PC-9 (cell line): ENCODE results near the gene SPIN1. TPM values are rescaled to one million over a fixed set of nuclear protein-coding genes. Genes with fewer than 3 reads are reported as not detected.

Experiments used
- BruUV-seq: library from RNA; stranded (reverse); fragments of 400-500 nt; replicated peaks from 2 replicates; lab custom pipeline; 2021; lab: Mats Ljungman, UMichigan
- CTCF ChIA-PET: fragments of 300-600 bp; sonication (Branson Sonifier 250); formaldehyde crosslinking; loops from one replicate; lab custom pipeline; 2022; ENCODE audit warnings: antibody characterized with exemption; lab: Charles Lee
- POLR2A ChIA-PET: fragments of 300-600 bp; sonication (Branson Sonifier 250); formaldehyde crosslinking; loops from one replicate; lab custom pipeline; 2022; ENCODE audit warnings: antibody characterized with exemption; ENCODE audit not compliant: unreplicated experiment; lab: Charles Lee
- DNase-seq, 2 experiments: peaks; one replicate each; pipeline versions ENCODE4 v3.0.0 to v3.0.0-alpha.2; 2015 to 2022; ENCODE audit warnings: mixed read lengths in 1 of 2
- H2AFZ ChIP-seq: fragments of 200-600 bp; sonication (generic); 2 replicates; pipeline ENCODE4 v1.8.1; 2017; ENCODE audit warnings: antibody characterized with exemption
- H3F3A ChIP-seq: fragments of 200-600 bp; sonication (generic); 2 replicates; pipeline ENCODE4 v1.8.1; 2017; ENCODE audit warnings: antibody characterized with exemption, mild to moderate bottlenecking, low read depth; ENCODE audit not compliant: insufficient read depth
- H3K27ac ChIP-seq: fragments of 200-600 bp; sonication (generic); 2 replicates; pipeline ENCODE4 v1.6.1; 2016; ENCODE audit warnings: mixed run types
- H3K27me3 ChIP-seq: fragments of 200-600 bp; sonication (generic); 2 replicates; pipeline ENCODE4 v1.6.1; 2016; ENCODE audit warnings: low read depth, mixed run types; ENCODE audit not compliant: insufficient read depth
- H3K36me3 ChIP-seq: fragments of 200-600 bp; sonication (generic); 2 replicates; pipeline ENCODE4 v1.6.1; 2016; ENCODE audit warnings: low read depth, mixed run types
- H3K4me1 ChIP-seq: fragments of 200-600 bp; sonication (generic); replicated peaks from 2 replicates; pipeline ENCODE4 v1.6.1; 2016; ENCODE audit warnings: mixed run types; ENCODE audit not compliant: insufficient read depth
- H3K4me2 ChIP-seq: fragments of 200-600 bp; sonication (generic); 2 replicates; pipeline ENCODE4 v1.6.1; 2017; ENCODE audit warnings: mixed run types
- H3K4me3 ChIP-seq: fragments of 200-600 bp; sonication (generic); 2 replicates; pipeline ENCODE4 v1.6.1; 2016; ENCODE audit warnings: mixed run types
- H3K79me2 ChIP-seq: fragments of 200-600 bp; sonication (generic); 2 replicates; pipeline ENCODE4 v1.6.1; 2017; ENCODE audit warnings: low read depth, mixed run types
- H3K9me2 ChIP-seq: fragments of 200-600 bp; sonication (generic); 2 replicates; pipeline ENCODE4 v1.8.1; 2017; ENCODE audit warnings: mild to moderate bottlenecking; ENCODE audit not compliant: insufficient read depth
- H3K9me3 ChIP-seq: fragments of 200-600 bp; sonication (generic); 2 replicates; pipeline ENCODE4 v1.8.1; 2016; ENCODE audit warnings: low read depth; ENCODE audit not compliant: insufficient read depth
- H4K20me1 ChIP-seq: fragments of 200-600 bp; sonication (generic); 2 replicates; pipeline ENCODE4 v1.8.1; 2017; ENCODE audit not compliant: insufficient read depth
- CTCF ChIP-seq: fragments of 200-600 bp; sonication (generic); conservative IDR thresholded peaks from 2 replicates; pipeline ENCODE4 v1.6.1; 2017; ENCODE audit warnings: mixed run types, antibody characterized with exemption, mild to moderate bottlenecking, moderate library complexity
- EZH2 ChIP-seq: fragments of 200-600 bp; sonication (generic); IDR thresholded peaks from 2 replicates; pipeline ENCODE4 v1.8.0; 2017; ENCODE audit warnings: antibody characterized with exemption, low read depth
- intact Hi-C: fragments of 100-400 bp; cut with micrococcal nuclease; formaldehyde crosslinking; loops from one replicate; pipeline ENCODE4 v1.10.0; 2022; ENCODE audit not compliant: unreplicated experiment
- total RNA-seq: library from RNA; stranded (reverse); gene quantifications from 2 replicates; pipeline ENCODE4 v1.2.3, GENCODE V29; 2021

Gene SPIN1
- total RNA-seq, 1 experiment from 2014 or later: 102 TPM

- Histone ChIP-seq H3K4me1 (peaks cover 7% of the 10 kb centered on the region), H2AFZ (no peak overlapping the region), H3K36me3 (no peaks in the 10 kb centered on the region), H3F3A (peaks cover under 1% of the 10 kb centered on the region; the same call in 1 of the 2 replicates), H3K4me3 (no peak overlapping the region), H3K79me2 (no peaks in the 10 kb centered on the region), H4K20me1 (no peaks in the 10 kb centered on the region), H3K9me3 (no peaks in the 10 kb centered on the region), H3K27ac (no peak overlapping the region), H3K9me2 (no peaks in the 10 kb centered on the region), H3K27me3 (no peaks in the 10 kb centered on the region), H3K4me2 (no peak overlapping the region)
- POLR2A ChIA-PET: no interaction called here
- CTCF ChIA-PET: no interaction called here
- DNase-seq: no peak
- TF ChIP-seq EZH2 (no peak), CTCF (no peak)
- BruUV-seq: no TSS peak
- intact Hi-C loops: no loop called here
Measured at GRCh38 chr9:88524911-88525310, 136.7 kb downstream of the SPIN1 start.

- ChIA-PET POLR2A (no interaction called here), CTCF (interaction anchor here (0.7 kb wide), 1 partner anchor 849 kb away, joined by 3 read pairs; no protein-coding TSS in a partner anchor)
- H3K9me3 ChIP-seq: no peaks in the 10 kb centered on the region
- no peaks in the 10 kb centered on the region for H3K79me2 ChIP-seq
- no TSS peak for BruUV-seq
- no peak overlapping the region for H2AFZ ChIP-seq
- H3K4me1 ChIP-seq: peaks cover 19% of the 10 kb centered on the region
- H3F3A ChIP-seq: peaks cover 8% of the 10 kb centered on the region; the same call in 1 of the 2 replicates
- no peak overlapping the region for H3K4me2 ChIP-seq
- H3K27me3 ChIP-seq: no peaks in the 10 kb centered on the region
- no peaks in the 10 kb centered on the region for H4K20me1 ChIP-seq
- DNase-seq: no peak
- TF ChIP-seq CTCF (no peak), EZH2 (no peak)
- H3K27ac ChIP-seq: no peak overlapping the region
- H3K4me3 ChIP-seq: no peak overlapping the region
- no peaks in the 10 kb centered on the region for H3K36me3 ChIP-seq
- H3K9me2 ChIP-seq: no peaks in the 10 kb centered on the region
- intact Hi-C loops: no loop called here
Measured at GRCh38 chr9:88527618-88528017, 139.4 kb downstream of the SPIN1 start.

Other genes starting within 250 kb of the SPIN1 start
- gene SPATA31C2, start 250.0 kb upstream of the SPIN1 start, total RNA-seq: not detected in 2 replicates
- gene NXNL2, start 146.7 kb downstream of the SPIN1 start, total RNA-seq: 5.5 and 8.7 TPM in 2 replicates